Measurements from ENCODE around the gene KDM2A.

- TF ChIP-seq GATA3 (IDR thresholded peaks at IDR 0.05; ENCODE audit: low read depth, low read length) = no peak
- TF ChIP-seq GATA2 (IDR thresholded peaks at IDR 0.05; ENCODE audit: low read depth, low read length) = no peak
Measured at GRCh38 chr11:67274768-67275605, 155.9 kb downstream of the KDM2A start.
